IPS-NIHi7 (cell line): ENCODE results near the gene GLO1.
A peak's percentile ranks its signal among the peaks of the same experiment; 100 is the strongest.

Experiments
- DNase-seq: peaks from one replicate; pipeline ENCODE4 v3.0.0; 2012; ENCODE audit warnings: mixed read lengths; ENCODE audit errors: extremely low spot score

GLO1 gene

GRCh38 chr6:38671885-38672467 is 31.0 kb downstream of the GLO1 start:
- DNase-seq = peak; percentile 71

DNA sequence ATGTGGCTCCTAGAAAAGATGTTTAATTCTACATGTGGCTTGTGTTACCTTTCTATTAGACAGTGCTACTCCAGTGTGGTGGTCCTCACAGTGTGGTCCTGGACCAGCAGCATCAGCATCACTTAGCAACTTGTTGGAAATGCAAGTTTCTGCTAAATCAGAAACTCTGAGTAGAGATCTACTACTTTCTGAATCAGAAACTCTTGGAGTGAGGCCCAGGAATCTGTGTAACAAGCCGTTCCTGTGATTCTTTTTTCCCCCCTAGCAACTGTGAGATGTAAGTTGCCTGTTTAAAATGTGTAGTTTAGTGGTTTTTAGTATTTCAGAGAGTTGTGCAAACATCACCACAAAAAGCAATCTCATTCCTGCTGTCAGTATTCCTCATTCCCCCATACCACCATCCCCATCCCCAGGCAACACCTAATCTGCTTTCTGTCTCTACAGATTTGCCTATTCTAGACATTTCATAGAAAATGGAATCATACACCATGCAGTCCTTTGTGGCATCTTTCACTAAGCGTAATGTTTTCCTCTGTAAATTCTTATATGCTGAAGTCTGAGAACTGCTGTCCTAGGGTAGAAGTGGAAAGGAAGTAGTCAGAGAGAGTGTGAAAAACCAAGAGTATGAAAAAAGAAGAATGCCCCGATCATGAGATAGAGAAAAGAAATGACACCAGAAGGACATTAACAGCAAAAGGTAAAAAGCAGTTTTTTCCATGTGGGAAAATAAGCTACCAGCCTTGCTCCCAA is 44.4 kb downstream of the GLO1 start:
- no peak for DNase-seq

DNA sequence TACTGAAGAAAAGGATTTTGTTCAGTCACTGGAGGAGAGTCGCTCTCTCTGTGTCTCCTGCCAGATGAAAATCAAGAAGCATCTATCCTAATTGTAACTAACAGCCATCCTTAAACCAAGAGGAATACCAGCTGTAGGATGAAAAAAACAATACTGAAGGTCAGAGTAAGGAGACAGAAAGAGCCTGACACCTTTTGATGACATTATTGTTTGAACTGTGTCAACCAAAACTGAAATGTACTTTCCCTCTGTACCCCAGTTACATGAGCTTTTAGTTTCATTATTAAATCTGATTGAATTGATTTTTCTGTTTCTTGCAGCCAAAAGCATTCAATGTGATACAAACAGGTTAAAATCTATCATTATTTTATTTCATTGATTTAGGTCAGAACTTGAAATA is 46.0 kb downstream of the GLO1 start:
- no peak for DNase-seq

- DNase-seq = no peak
Observed at GRCh38 chr6:38654263-38654662, 48.7 kb downstream of the GLO1 start.

DNA sequence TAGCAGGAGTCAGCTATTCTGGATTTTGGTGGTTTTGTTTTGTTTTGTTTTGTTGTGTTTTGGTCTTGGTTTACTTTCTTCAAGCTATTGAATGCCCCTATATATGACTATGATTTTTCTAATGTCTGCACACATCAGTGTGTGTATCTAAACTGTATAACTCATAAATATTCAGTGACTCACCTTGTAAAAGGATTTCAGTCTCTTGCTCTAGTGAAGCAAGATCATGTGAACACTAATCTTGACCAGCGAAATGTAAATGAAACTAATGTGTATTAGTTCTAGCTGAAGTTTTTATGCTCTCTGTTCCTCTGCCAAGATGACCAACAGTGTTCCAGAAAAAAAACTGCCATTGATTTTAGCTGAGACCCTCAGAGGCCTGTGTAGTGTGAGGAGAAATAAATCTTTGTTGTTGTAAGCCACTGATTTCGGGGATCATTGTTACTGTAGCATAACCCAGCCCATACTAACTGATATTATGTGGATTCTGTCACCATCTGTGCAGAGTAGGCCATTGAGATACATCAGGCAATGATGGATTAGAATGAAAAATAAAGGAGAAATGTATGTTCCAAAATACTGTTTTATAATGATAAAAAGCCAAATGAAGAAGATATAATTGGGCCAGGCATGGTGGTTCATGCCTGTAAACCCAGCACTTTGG is 51.7 kb downstream of the GLO1 start:
- DNase-seq = no peak

DNA sequence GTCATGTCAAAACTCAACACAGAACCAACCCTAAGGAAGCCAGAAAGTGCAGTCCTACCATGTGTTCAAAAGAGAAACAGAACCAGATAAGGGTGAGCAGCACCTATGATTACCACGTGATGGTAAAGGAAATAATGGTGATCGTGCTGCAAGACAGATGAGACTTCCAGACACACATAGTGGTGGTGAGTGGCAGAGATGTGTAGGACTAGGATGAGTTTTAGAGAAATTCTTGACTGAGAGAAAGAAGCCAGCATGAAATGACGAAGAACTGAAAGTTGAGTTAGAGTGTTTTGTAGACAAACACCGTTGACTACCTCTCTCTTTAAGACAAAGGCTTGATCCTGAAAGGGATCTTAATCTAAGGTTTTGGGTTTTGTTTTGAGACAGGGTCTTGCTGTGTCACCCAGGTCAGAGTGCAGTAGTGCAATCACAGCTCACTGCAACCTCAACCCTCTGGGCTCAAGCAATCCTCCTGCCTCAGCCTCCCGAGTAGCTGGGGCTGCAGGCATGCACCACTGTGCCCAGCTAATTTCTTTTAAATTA is 52.7 kb downstream of the GLO1 start:
- DNase-seq = no peak

GRCh38 chr6:38649744-38650143 is 53.2 kb downstream of the GLO1 start:
- DNase-seq = no peak

GRCh38 chr6:38648629-38649028 is 54.3 kb downstream of the GLO1 start:
- DNase-seq = no peak

GRCh38 chr6:38646166-38646878 is 56.6 kb downstream of the GLO1 start:
- no peak for DNase-seq

DNA sequence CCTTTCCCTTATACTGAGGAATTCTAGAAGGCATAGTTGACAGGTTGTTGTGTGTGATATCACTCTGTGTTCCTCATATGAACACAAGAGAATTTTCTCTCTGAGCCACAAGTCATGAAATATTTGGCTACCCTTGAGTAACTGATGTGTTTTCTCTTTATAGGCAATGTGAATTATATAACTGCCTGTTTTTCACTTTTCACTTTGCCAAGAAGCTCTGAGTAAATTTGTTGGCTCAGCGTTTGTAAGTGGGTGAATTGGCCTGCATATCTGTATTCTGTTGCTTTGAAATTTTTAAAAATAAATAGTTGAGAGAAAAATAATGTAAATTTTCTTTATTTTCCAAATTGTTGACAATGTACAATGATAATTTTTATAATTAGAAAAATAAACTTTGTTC is 58.0 kb downstream of the GLO1 start:
- DNase-seq = no peak

GRCh38 chr6:38640216-38640909 is 62.6 kb downstream of the GLO1 start:
- no peak for DNase-seq

DNA sequence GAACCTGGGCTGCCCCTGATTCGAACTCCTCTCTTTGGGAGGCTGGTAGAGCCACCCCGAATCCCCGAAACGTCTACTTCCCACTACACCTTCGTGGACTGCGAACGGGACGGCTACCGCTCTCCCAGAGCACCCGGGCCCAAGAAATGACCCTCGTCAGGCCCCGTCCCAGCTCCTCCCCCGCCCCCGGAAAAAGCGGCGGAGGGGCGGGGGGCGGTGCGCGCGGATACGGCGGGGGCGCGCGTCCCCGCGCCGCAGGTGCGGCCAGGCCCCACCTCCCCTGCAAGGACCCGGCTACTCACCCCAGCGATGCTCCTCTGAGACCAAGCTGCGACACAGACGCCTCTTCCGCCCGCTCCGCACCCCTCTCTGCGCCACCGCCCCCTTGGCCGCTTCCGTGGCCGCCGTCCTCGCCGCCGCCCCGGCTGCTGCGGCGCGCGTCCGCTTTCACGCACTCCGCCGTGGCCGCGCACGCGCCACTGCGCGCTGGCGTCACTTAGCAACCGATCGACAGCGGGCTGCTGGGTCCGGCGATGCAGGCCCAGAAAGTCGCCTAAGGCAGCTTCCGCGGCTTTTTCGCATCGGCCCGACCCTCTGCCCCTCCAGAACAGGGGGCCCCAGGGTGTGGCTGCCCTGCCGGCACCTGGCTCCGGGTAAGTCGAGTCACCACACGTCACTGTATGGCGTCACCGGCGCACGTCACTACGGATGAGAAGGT is 63.3 kb downstream of the GLO1 start, which contains the start of gene BTBD9:
TSS of gene BTBD9 (minus strand) at position 432 of the 718 bp plus-strand sequence.
- DNase-seq = peak; percentile 90

GRCh38 chr6:38638941-38639497 is 63.9 kb downstream of the GLO1 start:
- peak; percentile 39 for DNase-seq

GRCh38 chr6:38637756-38638155 is 65.2 kb downstream of the GLO1 start:
- DNase-seq = no peak

- DNase-seq = no peak
Observed at GRCh38 chr6:38636027-38636426, 66.9 kb downstream of the GLO1 start.

GRCh38 chr6:38634518-38634917 is 68.4 kb downstream of the GLO1 start:
- DNase-seq = no peak

DNA sequence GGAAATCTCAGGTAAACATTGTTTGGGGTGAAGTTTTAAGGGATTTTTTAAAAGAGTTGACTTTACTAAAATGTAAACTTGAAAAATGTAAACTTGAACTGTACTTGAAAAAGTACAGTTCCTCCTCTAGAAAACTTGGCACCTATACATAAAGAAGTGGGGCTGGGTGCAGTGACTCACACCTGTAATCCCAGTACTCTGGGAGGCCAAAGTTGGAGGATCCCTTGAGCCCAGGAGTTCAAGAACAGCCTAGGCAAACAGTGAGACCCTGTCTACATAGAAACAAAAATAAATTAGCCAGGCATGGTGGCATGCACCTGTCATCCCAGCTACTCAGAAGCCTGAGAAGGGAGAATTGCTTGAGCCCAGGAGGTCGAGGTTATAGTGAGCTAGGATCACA is 70.5 kb downstream of the GLO1 start:
- DNase-seq = no peak

GRCh38 chr6:38631186-38631783 is 71.7 kb downstream of the GLO1 start:
- no peak for DNase-seq
